Activated B cell treated with CpG ODN at 0.5 μM for 24 hours (primary cell): ENCODE measurements around the gene GBX1. TPM values are rescaled to one million over a fixed set of nuclear protein-coding genes. Genes with fewer than 3 reads are reported as not detected.

Experiments
- ATAC-seq: fragments of 200-7000 bp; cut with Tn5 transposase; one replicate; pipeline ENCODE4 v1.10.0; 2021; ENCODE audit warnings: low read depth, mild to moderate bottlenecking, moderate library complexity
- CTCF ChIA-PET: fragments of 350-600 bp; sonication (Branson Sonifier 250); formaldehyde crosslinking; loops from one replicate; lab custom pipeline; 2021; ENCODE audit warnings: antibody characterized with exemption; lab: Charles Lee
- POLR2A ChIA-PET: fragments of 350-600 bp; sonication (Branson Sonifier 250); formaldehyde crosslinking; loops from one replicate; lab custom pipeline; 2021; ENCODE audit warnings: antibody characterized with exemption; lab: Charles Lee
- DNase-seq: peaks from one replicate; pipeline ENCODE4 v3.0.0; 2022
- H3K27ac Mint-ChIP-seq: one replicate; pipeline ENCODE4 v1.8.0; 2020; ENCODE audit warnings: mixed read lengths
- H3K27me3 Mint-ChIP-seq: one replicate; pipeline ENCODE4 v1.8.0; 2021; ENCODE audit warnings: mixed read lengths
- H3K36me3 Mint-ChIP-seq: one replicate; pipeline ENCODE4 v1.8.0; 2021; ENCODE audit warnings: low read depth, mixed read lengths
- H3K4me1 Mint-ChIP-seq: one replicate; pipeline ENCODE4 v1.8.0; 2021; ENCODE audit warnings: mixed read lengths
- H3K4me3 Mint-ChIP-seq: one replicate; pipeline ENCODE4 v1.8.0; 2020; ENCODE audit warnings: mild to moderate bottlenecking, mixed read lengths
- H3K9me3 Mint-ChIP-seq: one replicate; pipeline ENCODE4 v1.8.0; 2020; ENCODE audit warnings: mixed read lengths
- CTCF ChIP-seq: fragments of 200-600 bp; IDR thresholded peaks from one replicate; pipeline ENCODE4 v1.8.0; 2022; ENCODE audit warnings: antibody characterized with exemption, mild to moderate bottlenecking
- intact Hi-C: fragments of 100-400 bp; cut with micrococcal nuclease; formaldehyde crosslinking; loops from one replicate; pipeline ENCODE4 v1.15.1; 2024
- total RNA-seq: library from RNA; stranded (reverse); gene quantifications from 2 replicates; pipeline ENCODE4 v1.2.3, GENCODE V29; 2022

Gene GBX1
- total RNA-seq, 1 donor from 2014 or later = not detected

DNA sequence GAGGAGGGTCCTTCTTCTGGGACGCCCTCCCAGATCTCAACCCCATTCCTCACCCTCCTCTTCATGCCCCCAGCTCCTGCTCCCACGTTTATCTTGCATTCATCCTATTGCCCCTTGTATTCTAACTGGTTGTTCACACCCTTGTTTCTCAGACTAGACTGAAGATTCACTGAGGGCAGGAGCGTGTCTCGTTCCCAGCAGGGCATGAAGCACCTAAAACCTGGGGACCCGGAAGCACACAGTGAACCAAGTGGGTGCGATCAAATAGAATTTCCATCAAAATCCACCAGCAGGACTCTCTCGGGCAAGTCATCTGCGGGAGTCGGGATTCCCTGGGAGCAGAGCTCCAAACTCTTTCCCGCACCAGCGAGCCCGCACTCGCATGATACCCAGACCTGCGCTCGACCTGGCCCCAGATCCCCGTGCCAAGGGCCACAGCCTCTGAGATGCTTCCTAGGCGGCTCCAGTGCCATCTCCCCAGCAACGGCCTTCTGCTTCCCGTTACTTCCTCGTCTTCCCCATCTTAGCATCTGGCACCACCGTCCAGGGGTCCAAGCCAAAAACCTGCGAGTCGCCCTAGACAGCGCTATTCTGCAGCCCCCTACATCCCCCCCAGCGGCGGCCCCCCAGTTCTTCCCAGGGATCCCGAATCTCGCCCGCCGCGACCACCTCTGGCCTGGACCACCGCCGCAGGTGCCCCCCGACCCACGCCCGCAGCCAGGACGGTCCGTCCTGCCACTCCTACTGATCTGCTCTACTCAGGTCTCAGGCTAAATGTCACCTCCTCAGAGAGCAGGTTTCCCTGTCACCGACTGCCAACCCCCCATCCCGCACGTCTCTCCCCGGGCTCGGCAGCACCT, 6.1 kb upstream of the GBX1 start:
- no peak overlapping the region for H3K4me3 Mint-ChIP-seq
- no peaks in the 10 kb centered on the region for H3K36me3 Mint-ChIP-seq
- CTCF ChIA-PET = no interaction called here
- peaks cover 2% of the 10 kb centered on the region for H3K4me1 Mint-ChIP-seq
- H3K27ac Mint-ChIP-seq = no peak overlapping the region
- intact Hi-C loops = loop anchor here (2.0 kb wide), 1 partner anchor 161 kb away; no protein-coding TSS in a partner anchor
- ATAC-seq = no peak
- H3K9me3 Mint-ChIP-seq = no peaks in the 10 kb centered on the region
- POLR2A ChIA-PET = no interaction called here
- no peak for DNase-seq
- peaks cover 54% of the 10 kb centered on the region for H3K27me3 Mint-ChIP-seq
- no peak for TF ChIP-seq CTCF

DNA sequence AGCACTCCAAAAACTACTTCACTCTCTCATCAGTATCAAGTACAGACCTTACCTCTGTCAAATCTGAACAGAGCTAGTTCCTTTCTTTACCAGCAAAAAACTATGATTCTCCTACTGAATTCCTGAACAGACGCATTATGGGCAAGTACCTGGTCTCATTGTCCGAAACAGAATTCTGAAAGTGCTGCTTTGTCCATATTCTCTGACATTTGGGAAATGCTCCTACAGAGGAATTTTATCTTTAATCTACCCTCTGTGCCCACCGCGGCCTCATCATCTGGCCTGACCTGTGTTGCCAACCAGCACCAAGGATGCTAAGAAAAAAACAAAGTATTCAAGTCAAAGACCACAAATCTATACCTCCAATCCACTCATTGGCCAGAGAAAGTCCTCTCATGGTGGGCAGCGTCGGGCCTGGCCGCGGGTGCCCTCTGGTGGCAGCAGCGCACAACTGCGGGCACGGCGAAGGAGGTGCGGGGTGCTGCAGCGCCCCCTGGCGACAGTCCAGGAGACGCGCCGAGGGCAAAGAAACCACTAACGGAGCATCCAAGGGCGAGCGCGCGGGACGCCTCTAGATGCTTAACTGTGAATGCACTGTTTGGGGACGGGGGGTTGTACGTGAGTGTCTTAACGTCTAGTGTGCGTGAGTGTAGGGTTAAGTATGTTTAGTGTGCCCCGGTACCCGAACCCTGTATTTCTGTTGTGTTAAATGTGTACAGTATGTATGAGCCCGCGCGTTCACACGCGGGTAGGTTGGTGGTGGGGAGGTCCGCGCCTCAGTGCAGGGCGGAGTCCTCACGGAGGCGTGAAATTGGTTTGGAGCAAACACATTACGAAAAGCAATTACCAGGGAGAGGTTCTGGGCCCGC, 5.0 kb upstream of the GBX1 start:
- TF ChIP-seq CTCF = peak; percentile 100
- CTCF ChIA-PET = interaction anchor here (1.1 to 1.2 kb wide), 2 partner anchors 48 to 55 kb away, joined by 4 to 5 read pairs; partner anchors contain the start of gene ABCF2
- Mint-ChIP-seq H3K9me3 (no peaks in the 10 kb centered on the region), H3K27me3 (peaks cover 56% of the 10 kb centered on the region), H3K36me3 (no peaks in the 10 kb centered on the region), H3K27ac (no peak overlapping the region), H3K4me1 (peaks cover 6% of the 10 kb centered on the region), H3K4me3 (no peak overlapping the region)
- DNase-seq (peak; percentile 72), ATAC-seq (peak; percentile 86)
- intact Hi-C loops = loop anchor here (1.0 to 2.0 kb wide), 3 partner anchors 48 to 160 kb away; no protein-coding TSS in a partner anchor
- POLR2A ChIA-PET = no interaction called here

DNA sequence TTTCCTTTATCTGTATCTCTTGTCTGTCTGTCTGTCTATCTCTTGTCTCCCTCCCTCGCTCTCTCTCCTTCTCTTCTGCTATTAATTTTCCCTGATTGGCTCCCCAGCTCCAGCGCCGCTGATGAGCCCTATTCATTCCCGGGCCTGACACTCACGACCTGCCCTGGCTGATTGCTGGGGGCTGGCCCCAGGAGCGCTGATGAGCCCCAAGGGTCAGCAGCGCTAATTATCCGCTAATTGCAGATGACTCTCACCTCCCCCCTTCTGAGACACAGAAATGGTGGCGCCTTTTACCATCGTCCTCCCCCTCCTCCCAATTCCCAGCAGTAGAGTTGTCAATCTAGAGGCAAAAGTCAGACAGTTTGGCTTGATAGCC, 1.3 kb upstream of the GBX1 start:
- H3K9me3 Mint-ChIP-seq = no peaks in the 10 kb centered on the region
- no peak overlapping the region for H3K27ac Mint-ChIP-seq
- H3K27me3 Mint-ChIP-seq = peaks cover 48% of the 10 kb centered on the region
- no peaks in the 10 kb centered on the region for H3K36me3 Mint-ChIP-seq
- ChIA-PET CTCF (interaction anchor here (2.4 to 2.5 kb wide), 2 partner anchors 45 to 182 kb away, joined by 6 to 12 read pairs; no protein-coding TSS in a partner anchor), POLR2A (no interaction called here)
- intact Hi-C loops = loop anchor here (1.0 to 5.0 kb wide), 4 partner anchors 44 to 135 kb away; partner anchors contain the start of gene CHPF2
- peak overlapping the region; percentile 69 for H3K4me3 Mint-ChIP-seq
- no peak for DNase-seq
- peaks cover 14% of the 10 kb centered on the region for H3K4me1 Mint-ChIP-seq
- no peak for ATAC-seq
- no peak for TF ChIP-seq CTCF

- Mint-ChIP-seq H3K36me3 (no peaks in the 10 kb centered on the region), H3K9me3 (no peaks in the 10 kb centered on the region), H3K4me3 (peak overlapping the region; percentile 69), H3K27ac (no peak overlapping the region), H3K4me1 (peaks cover 14% of the 10 kb centered on the region), H3K27me3 (peaks cover 48% of the 10 kb centered on the region)
- ChIA-PET CTCF (interaction anchor here (0.9 to 2.4 kb wide), 3 partner anchors 9 to 182 kb away, joined by 3 to 6 read pairs (median 3); no protein-coding TSS in a partner anchor), POLR2A (interaction anchor here (0.6 kb wide), 1 partner anchor 48 kb away, joined by 4 read pairs; no protein-coding TSS in a partner anchor)
- intact Hi-C loops = loop anchor here (1.0 to 5.0 kb wide), 4 partner anchors 44 to 135 kb away; partner anchors contain the start of gene CHPF2
- DNase-seq (peak; percentile 62), ATAC-seq (peak; percentile 75)
- TF ChIP-seq CTCF = peak; percentile 51
These were observed 701 bp upstream of the GBX1 start for GRCh38 chr7:151168003-151168786.
